Fibroblast of peridontal ligament (primary cell): Measurements from ENCODE around the gene ZNRF3.
"Not testable (repeated sequence)": the region's sequence is repeated elsewhere in the genome, so short reads cannot be mapped to it uniquely, and the experiment has no call there.

Experiments used
- DNase-seq: peaks from one replicate; pipeline ENCODE4 v3.0.0-alpha.2; 2010; ENCODE audit errors: extremely low read depth

The ZNRF3 gene

DNA sequence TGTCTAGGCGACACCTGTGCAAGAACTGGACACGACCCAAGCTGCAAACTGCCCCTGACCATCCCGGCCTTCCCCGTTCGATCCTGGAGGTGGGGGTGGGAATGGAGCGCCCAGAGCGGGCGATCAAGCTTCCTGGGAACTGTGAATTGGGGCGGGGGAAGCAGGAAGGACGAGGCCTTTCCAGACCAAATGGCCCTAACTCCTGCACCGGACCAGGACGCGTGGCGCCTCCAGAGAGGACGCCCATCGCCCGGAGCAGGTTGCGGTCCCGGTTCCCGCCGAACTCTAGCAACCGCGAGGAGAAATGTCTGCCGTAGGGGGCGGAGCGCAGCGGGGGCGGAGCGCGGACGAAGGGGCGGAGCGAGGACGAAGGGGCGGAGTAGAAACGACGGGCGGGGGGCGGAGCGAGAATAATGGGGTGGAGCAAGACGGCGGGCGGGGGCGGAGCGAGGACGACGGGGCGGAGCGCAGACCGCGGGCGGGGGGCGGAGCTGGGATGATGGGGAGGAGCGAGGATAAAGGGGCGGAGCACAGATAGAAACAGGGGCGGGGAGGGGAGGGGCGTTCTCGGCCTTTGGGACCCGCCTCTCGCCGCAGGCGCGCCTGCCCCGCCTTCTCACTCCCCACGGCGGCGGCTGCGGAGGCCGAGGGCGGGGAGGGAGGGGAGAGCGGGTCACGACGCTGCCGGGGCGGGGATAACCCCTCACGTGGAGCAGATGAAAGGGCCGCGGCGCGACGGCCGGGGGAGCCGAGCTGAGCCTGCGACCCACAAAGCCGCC lies at the start of gene ZNRF3:
Gene ZNRF3 (plus strand): TSS at position 695 of the 779 bp plus-strand sequence. CDS start 195 bp downstream, outside the sequence.
- DNase-seq: peak; percentile 90

DNA sequence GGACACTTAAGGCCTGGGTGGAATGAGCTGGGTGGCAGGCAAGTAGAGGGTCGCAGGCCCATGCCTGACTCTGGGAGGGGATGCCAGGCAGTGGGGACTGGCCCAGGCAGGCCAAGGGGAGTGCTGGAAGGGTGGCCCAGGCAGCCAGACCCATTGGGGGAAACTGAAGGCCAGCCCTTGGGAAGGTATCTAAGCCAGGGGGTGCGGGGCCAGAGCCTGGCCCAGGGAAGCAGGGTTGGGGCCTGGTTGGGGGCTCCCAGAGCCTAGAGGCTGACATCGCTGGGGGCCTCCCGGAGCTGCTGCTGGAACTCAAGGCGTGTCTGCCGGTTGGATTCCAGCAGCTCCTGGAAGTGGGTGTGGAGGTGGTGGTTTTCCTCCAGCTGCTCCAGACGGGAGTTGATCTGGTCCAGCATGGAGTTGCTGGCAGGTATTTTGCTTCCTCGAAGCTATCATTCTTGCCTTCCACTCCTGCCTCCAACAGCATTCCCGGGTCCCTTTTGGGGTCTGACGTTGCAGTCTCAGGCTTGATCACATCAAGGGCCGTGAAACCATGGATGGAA lies 47.7 kb upstream of the ZNRF3 start:
- no peak for DNase-seq

DNA sequence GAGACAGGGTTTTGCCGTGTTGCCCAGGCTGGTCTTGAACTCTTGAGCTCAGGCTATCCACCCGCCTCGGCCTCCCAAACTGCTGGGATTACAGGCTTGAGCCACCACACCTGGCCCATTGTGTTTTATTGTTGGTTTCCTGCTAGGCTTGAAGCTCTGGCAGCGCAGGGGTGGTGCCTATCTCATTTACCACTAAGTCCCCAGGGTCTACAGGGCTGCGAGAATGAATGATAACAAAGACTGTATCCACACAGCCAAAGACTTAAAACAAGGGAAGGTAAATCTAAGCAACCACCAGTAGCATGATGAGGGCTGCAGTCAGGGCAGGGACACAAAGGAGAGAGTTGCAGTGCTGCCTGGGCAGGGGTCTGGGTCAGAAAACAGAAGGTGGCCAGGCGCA lies 45.7 kb upstream of the ZNRF3 start:
- DNase-seq: no peak

DNA sequence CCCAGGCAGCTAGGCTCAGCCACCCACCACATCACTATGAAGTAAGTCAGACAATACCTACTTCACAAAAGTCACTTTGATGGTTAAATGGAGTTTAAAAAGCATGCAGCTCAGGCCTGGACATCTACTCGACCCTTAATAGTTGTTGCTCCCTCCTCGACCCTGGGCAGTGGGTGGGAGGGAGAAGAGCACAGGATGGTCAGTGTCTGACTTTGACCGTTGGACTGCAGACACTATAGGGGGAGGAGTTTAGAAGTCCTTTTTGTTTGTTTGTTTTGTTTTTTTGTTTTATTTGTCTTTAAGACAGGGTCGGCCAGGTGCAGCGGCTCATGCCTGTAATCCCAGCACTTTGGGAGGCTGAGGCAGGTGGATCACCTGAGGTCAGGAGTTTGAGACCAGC lies 44.4 kb upstream of the ZNRF3 start:
- no peak for DNase-seq

DNA sequence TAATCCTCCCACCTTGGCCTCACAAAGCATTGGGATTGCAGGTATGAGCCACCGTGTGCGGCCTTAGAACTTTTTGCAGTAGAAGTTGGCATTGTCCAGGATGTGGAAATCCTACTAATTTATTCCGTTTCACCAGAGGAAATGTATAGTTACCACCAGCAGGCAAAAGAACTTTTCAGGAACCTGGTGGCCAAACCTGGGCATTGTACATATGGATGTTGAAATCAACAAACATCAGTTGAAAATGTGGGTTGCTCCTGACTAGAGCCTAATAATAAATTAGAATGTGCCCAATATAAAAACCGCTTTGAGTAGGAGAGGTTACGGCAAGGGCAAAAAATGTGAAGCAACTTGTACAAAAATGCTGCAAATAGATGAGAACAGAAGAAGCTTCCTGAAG lies 42.3 kb upstream of the ZNRF3 start:
- no peak for DNase-seq

DNA sequence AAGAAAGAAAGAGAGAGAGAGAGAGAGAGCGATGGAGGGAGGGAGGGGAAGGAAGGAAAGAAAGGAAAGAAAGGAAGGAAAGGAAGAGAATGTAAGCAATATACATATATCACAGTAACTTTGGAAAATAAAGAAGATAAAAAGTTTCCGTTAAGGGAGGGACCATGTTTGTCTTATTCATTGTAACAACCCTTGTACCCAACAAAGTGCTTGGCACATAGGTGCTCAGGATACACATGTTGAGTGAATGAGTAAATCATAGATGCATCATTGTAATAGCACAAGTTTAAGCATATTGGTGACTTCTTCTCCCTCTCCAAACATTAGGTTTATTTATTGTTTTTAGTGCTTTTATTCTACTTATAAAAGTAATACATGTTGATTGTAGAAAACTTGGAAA lies 39.7 kb upstream of the ZNRF3 start:
- DNase-seq: no peak

DNA sequence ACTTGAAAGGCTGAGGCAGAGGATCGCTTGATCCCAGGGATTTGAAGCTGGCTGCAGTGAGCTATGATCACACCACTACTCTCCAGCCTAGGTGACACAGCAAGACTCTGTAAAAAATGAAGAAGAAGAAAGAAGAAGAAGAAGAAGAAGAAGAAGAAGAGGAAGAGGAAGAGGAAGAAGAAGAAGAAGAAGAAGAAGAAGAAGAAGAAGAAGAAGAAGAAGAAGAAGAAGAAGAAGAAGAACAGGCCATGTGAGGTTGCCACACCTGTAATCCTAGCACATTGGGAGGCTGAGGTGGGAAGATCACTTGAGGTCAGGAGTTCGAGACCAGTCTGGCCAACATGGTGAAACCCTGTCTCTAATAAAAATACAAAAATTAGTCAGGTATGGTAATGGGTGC lies 39.1 kb upstream of the ZNRF3 start:
- not testable (repeated sequence) for DNase-seq

DNA sequence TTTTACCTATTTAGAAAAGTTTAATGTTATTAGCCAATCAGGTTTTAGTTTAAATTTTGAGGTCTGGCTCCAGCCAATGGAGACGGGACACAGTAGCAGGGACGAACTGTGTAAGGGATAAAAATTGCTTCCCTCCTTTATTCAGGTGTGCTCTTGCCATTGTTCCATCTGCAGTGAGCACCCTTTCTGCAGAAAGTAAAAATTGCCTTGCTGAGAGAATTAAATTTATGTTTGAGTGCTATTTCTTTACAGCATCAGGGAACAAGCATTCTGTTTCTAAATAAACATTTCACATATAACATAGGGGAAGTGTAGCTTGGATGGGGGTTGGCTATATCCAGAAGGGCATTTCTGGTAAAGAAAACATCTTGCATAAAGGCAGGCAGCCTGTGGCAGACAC lies 36.4 kb upstream of the ZNRF3 start:
- no peak for DNase-seq

DNA sequence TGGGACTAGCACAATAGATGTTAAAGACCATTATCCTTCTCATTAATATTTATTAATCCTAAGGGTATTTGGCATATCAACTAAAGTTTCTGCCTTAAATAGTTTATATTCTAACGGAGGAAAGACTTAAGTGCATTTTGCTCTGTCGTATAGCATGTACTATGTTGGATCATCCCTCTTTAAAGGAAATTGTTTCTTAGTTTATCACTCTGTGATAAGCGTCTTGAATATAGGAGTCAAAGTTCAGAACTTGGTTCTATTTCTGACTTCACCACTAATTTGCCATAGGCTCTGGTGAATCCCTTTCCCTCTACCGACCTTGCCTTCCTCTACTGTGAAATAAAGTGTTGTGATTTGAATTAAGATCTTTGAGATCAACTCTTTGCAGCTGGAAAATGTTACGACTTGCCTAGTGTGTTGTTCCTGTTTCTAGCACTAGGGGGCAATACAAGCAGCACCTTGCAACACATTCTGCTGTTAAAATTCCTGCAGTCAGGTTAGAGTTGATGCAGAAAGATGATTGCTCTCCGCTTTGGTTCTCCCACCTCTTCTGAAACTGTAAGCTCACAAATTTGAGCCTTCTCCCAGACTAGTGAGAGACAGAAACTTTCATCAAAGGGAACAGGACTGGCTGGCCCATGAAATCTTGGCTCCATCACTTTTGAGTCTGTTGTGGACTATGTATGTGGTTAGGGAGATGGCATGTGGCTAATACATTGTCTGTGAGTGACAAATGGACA lies 27.8 kb upstream of the ZNRF3 start:
- DNase-seq: peak; percentile 84

DNA sequence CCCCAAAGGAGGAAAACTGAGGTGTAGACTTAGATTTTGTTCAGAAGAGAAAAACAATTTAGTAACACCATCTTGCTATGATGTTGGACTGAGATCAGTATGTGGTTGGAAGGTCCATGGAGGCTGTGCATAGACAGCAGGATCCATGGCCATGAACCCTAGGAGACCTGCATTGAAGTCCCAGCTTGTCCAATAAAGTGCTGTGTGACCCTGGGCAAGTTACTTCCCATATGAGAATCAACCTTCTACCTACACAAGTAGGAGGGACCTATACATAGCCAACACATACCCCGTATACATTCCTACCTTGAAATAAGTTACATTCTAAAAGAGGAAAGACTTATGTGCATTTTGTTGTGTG lies 27.3 kb upstream of the ZNRF3 start:
- no peak for DNase-seq

DNA sequence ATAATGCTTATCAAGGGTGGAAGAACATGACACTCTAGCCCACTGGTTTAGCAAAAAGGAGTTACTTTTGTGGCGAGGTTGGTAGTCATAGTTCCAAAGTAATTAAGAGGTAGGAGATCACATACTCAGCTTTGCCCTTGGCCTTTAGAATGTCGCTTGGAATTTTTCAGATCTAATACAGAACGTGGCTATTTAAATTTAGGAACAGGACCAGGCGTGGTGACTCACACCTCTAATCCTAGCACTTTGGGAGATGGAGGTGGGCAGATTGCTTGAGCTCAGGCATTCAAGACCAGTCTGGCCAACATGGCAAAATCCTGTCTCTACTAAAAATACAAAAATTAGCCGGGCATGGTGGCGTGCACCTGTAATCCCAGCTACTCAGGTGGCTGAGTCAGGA lies 26.1 kb upstream of the ZNRF3 start:
- DNase-seq: no peak

DNA sequence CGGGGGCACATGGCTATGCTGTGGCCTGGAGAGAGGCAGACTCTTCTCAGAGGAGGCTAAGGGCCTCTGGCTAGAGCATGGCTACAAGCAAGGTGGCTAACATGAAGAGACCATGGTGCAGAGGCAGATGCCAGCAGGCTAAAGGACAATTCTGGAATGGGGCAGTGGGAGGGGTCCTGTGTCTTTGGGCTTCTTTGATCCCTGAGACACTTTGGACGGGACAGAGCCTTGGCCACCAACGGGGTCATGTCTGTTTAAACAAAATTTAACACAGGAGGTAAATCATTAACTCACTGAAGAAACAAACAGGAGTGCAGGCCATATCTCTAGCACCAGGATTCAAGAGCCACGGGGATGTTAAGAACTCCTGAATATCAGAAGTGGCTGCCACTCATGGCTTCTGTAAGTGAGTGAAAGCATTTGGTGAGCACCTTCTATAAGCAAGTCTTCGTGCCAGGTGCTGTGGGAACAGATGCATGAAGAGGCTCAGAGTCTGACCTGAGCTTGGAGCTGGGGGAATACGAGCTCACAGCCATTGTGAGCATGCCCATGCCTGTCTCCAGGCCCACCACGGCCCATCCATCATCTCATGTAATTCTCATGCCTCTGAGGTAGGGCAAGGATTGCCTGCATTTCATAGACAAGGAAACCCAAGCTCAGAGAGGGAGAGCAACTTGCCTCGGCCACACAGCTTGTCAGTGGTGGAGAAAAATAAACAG lies 18.3 kb upstream of the ZNRF3 start:
- DNase-seq: no peak

DNA sequence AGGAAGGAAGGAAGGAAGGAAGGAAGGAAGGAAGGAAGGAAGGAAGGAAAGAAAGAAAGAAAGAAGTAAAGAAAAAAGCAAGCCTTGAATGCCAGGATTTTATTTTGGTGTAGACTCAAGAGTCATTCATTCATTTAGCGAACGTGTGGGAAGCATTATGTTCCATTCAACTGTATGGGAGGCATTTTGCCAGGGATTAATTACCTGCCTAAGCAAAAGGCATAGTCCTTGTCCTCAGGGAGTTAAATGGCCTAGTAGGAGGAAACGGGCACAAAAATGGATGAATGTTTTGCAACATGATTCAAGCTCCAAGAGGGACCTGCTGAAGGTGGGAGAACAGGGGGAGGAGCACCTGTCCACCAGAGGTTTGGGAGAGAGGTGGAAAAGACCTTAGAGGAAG lies 16.2 kb upstream of the ZNRF3 start:
- no peak for DNase-seq

DNA sequence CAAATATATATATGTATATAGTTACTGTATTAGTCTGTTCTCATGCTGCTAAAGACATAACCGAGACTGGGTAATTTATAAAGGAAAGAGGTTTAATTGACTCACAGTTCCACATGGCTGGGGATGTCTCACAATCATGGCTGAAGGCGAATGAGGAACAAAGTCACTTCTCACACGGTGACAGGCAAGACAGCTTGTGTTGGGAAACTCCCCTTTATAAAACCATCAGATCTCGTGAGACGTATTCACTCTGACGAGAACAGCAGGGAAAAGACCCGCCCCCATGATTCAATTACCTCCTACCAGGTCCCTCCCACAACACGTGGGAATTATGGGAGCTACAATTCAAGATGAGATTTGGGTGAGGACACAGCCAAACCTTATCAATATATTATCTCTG lies 15.0 kb upstream of the ZNRF3 start:
- DNase-seq: not testable (repeated sequence)

DNA sequence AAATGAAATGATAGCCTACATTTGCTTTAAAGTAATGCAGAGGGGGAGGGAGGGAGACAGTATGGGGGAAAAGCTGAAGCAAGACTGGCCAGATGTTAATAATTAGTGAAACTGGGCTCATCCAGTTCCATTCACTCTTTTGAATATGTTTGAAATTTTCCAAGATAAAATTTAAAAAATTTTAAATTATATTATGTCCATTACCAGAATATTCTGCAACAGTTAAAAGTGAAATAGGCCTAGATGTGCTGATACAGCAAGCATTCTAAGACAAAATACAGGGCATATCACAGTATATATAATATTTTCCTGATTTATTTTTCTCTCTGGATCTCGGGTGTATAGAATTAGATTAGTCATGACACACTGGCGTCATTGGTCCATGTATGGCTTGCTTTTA lies 13.6 kb upstream of the ZNRF3 start:
- DNase-seq: peak; percentile 34

DNA sequence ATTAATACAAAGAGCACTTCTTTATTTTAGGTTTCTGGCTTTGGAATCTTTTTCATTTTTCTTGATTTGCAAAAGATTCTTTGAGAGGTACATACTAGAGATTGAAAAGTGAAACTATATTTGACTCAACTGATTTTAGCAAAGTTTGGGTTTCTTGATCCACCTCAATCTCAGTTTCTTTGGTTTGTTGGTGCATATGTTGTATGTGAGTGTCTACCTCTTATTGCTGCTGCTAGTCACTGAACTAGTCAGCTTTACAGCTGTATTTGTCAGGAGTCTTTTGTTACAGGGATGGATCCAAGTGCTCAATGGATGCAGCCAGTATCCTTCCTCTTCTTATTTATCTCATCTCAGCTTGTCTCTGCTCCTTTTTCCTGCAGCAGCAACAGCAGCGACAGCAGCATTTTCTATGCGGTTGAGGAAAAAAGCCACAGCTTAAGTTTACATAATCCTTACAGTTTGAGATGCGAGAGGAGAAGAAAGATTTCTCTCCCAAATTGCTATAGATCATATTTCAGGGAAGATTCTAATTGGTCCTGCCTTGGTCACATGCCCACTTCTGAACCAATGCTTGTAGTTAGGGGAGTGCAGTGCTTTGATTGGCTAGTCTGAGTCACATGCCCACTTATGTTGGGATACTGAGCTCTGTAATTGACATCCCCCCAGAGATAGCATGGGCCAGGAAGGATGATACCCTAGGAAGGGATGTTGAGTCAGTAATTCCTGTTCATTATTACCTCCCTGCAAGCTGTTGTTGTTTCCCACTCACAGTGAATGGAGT lies 10.0 kb upstream of the ZNRF3 start:
- DNase-seq: peak; percentile 16

DNA sequence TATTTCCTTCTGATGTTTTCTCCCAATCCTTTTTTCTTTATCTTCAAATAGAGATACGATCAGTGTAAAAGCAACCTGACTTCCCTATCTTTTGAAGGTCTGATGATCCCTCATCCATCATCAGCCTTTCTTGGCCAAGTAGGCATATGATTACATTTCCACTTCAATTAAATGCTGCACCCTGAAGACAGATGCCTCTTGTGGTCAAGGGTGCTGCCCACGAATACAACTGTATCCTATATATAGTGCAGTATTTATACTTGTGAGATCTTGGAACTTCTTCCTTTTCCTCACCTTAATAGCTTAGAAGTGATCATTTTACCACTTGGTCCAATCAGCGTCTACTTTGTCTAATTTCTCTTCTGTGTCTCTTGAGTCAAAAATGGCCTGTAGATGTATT lies 9.3 kb upstream of the ZNRF3 start:
- DNase-seq: no peak

DNA sequence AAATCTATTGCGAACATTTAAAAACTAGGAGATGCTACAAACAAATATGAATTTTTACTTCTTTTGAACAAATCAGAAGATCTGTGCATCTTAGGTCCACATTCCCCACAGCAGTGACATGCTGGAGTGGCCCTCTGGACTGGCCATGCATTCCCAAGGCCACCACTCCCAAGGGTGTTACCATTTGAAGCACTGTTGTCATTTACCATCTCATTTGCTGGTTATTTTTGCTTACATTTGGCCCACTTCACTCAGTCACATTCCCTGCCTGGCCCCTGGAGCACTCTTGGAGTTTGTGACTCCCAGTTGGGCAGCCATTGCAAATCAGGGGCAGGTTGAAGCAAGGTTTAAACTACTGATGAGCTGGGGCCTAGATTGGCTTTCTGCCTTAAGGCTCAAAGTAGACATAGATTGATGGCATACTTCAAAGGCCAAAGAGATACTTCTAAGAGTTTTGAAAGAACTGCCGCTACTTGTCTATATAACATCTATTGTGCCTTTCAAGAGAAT lies 8.5 kb upstream of the ZNRF3 start:
- DNase-seq: no peak

DNA sequence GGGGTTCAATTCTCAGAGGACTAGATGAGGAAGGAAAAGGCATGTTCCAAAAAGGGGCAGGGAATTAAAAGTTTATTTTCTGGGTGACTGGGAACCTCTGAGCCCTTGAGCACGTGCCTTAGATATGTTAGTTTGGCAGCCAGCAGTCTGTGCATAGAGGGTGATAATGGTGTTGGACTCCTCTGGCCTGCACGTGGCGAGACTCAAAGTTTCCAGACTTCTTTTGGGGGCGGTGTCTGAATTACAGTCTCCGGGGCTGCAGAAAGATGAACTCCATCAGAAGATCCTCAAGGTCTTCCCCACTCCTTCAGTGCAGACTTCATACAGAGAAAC lies 861 bp upstream of the ZNRF3 start:
- DNase-seq: peak; percentile 9

DNA sequence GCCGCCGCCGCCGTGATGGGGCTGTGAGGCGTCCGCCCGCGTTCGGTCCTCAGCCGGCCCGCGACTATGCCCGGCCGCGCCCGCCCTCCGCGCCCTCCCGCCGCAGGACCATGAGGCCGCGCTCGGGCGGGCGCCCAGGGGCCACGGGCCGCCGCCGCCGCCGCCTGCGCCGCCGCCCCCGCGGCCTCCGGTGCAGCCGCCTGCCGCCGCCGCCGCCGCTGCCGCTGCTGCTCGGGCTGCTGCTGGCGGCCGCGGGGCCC lies 215 bp downstream of the ZNRF3 start:
- DNase-seq: no peak

DNA sequence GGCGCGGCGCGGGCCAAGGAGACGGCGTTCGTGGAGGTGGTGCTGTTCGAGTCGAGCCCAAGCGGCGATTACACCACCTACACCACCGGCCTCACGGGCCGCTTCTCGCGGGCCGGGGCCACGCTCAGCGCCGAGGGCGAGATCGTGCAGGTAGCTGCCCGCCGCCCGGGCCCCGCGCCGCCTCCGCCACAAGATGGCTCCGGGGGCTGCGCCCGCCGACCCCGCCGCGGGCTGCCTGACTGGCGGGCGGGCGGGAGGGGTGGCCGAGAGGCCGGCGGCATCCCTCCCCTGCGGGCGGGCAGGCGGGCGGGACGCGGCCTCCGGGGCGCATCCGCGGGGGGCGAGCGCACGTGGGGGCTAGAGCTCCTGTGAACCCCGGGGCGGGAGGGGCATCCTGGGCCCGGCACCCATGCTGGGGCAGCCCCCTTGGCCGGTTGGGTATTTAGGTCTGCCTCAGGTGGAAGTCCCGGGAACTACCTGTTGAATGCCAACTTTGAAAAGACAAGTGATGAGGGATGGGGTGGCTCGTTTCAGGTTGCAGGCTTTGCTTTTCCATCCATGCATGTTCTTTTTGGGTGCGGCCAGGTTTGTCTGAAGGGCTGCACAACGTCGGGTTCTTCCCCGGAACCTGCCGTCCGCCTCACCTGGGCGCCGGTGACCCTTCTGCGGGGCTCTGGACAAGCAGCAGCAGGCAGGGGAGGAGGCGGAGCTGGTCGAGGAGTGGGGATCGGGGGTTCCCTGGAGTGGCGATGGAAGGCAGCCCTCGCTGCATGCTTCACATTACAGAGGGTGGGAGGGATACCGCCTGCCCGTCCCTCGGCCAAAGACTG lies 760 bp downstream of the ZNRF3 start:
- no peak for DNase-seq
